Jurkat, Clone E6-1 (cell line): ENCODE results near the gene ZNF808. TPM values are rescaled to one million over a fixed set of nuclear protein-coding genes. Genes with fewer than 3 reads are reported as not detected.
A peak's percentile ranks its signal among the peaks of the same experiment; 100 is the strongest.
"Not testable (repeated sequence)": the region's sequence is repeated elsewhere in the genome, so short reads cannot be mapped to it uniquely, and the experiment has no call there.

Experiments used
- DNase-seq: peaks from one replicate; pipeline ENCODE4 v3.0.0-alpha.2; 2011; ENCODE audit warnings: low read depth, low spot score
- H3K4me3 ChIP-seq: 2 replicates; pipeline ENCODE4 v1.5.1; 2011; ENCODE audit warnings: mild to moderate bottlenecking, low read length, control low read depth, moderate library complexity
- polyA plus RNA-seq: library from polyadenylated mRNA; unstranded; fragments of >200 nt; gene quantifications from one replicate; pipeline ENCODE4 v1.2.1, GENCODE V29; 2012; ENCODE audit warnings: missing spikeins; ENCODE audit not compliant: insufficient read length, insufficient read depth

Gene ZNF808
- 0.54 TPM for polyA plus RNA-seq

DNA sequence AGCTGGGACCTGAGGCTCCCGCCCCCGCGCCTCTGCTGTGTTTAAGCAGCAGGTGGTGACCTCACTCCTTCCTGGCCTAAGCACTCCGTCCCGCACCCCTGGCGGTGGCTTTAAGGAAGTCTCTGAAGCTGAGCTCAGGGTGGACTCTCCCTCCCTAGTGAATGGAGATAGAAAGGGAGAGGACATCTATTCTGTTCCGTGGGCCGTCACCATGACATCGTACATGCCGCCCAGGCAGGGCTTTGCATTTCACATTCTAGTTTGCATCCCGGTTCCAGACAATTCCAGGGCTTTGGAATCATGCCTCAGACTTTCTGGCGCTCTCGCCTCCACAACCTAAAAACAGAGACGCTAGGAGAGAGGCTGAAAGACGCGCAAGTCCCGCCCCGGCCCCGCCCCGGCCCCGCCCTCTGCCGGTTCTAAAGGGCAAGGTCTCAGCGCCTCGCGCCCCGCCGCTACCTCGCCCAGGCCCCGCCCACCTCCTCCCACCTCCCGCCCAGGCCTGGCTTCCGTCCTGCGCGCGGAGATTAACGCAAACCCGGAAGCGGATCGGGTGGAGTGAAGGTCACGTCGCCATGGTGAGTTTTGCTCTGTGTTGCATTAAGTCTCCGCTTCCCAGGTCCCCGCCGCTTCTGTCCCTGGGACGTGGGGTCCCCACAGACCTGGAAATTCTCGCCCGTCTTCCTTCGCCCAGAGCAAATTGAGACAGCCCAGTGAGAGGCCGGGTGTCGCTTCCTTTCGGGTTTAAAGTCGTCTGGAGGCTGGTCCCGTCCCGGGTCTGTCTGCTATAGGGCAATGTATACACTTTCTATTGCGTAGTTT is at the start of gene ZNF808:
Gene ZNF808 (plus strand): TSS at position 535 of the 822 bp plus-strand sequence. CDS start 15,617 bp downstream, outside the sequence.
- H3K4me3 ChIP-seq, result peak within 1 kb of the TSS; percentile 72
- peak; percentile 66 for DNase-seq

DNA sequence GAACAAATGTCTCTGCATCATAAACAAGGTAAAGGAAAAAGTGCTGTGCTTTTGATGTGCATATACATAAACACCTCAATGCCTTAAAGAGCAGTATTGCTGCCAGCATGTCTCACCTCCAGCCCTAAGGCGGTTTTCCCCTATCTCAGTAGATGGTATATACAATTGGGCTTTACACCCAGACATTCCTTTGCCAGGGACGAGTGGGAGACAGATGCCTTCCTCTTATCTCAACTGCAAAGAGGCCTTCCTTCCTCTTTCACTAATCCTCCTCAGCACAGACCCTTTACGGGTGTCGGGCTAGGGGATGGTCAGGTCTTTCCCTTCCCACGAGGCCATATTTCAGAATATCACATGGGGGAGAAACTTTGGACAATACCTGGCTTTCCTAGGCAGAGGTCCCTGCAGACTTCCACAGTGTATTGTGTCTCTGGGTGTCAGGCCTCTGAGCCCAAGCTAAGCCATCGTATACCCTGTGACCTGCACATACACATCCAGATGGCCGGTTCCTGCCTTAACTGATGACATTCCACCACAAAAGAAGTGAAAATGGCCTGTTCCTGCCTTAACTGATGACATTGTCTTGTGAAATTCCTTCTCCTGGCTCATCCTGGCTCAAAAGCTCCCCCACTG is 43.2 kb upstream of the ZNF808 start:
- not testable (repeated sequence) for DNase-seq, H3K4me3 ChIP-seq

GRCh38 chr19:52485064-52485463 is 42.4 kb upstream of the ZNF808 start:
- DNase-seq, H3K4me3 ChIP-seq: not testable (repeated sequence)

GRCh38 chr19:52485561-52486240 is 41.8 kb upstream of the ZNF808 start:
- not testable (repeated sequence) for DNase-seq, H3K4me3 ChIP-seq

DNA sequence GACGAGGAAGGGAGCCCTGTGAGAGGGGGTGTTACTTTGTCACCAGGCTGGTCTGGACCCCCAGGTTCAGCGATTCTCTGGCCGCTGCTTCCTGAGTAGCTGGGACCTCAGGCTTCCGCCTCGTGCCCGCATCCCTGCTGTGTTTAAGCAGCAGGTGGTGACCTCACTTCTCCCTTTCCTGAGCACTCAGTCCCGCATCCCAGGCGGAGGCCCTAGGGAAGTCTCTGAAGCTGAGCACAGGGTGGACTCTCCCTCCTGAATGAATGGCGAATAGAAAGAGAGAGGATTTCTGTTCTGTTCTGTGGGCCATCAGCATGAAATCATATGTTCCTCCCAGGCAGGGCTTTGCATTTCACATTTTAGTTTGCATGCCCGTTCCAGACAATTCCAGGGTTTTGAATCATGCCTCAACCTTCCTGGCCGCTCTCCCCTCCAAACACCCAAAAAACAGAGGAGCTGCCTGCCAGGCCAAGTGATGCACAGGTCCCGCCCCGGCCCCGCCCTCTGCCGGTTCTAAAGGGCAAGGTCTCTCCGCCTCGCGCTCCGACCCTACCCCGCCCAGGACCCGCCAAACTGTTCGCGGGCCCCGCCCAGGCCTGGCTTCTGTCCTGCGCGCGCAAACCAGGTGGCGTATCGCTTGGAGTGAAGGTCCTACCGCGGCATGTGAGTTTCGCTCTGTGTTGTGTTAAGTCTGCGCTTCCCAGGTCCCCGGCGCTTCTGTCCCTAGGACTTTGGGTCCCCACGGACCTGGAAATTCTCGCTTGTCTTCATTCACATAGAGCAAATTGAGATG is 35.1 kb upstream of the ZNF808 start:
- H3K4me3 ChIP-seq, result no peak overlapping the region
- DNase-seq, result no peak

- no peak overlapping the region for H3K4me3 ChIP-seq
- DNase-seq, result no peak
These were observed 34.4 kb upstream of the ZNF808 start for GRCh38 chr19:52492994-52493470.

DNA sequence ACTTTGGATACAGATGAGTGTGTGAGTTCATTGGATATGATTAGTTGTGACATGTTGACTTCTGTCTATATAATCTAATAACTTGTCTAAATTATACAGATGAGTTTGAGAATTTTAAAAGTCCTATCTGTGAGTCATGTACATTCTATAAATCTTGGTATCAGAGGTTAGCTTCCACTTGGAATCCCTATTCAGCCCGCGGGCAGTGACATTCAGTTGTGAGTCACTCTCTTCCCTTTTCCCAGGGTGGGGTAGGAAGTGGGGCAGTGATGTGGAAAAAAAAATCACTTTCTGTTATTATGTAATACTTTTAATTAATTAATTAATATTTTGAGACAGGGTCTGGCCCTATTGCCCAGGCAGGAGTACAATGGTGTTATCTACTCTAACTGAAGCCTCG is 33.0 kb upstream of the ZNF808 start:
- no peak for DNase-seq

GRCh38 chr19:52498571-52498970 is 28.9 kb upstream of the ZNF808 start:
- no peak for DNase-seq
- no peak overlapping the region for H3K4me3 ChIP-seq

More for the DNA sequence above, 33.0 kb upstream of the ZNF808 start:
- no peak overlapping the region for H3K4me3 ChIP-seq

- not testable (repeated sequence) for H3K4me3 ChIP-seq, DNase-seq
These were observed 27.0 kb upstream of the ZNF808 start for GRCh38 chr19:52500474-52500873.

DNA sequence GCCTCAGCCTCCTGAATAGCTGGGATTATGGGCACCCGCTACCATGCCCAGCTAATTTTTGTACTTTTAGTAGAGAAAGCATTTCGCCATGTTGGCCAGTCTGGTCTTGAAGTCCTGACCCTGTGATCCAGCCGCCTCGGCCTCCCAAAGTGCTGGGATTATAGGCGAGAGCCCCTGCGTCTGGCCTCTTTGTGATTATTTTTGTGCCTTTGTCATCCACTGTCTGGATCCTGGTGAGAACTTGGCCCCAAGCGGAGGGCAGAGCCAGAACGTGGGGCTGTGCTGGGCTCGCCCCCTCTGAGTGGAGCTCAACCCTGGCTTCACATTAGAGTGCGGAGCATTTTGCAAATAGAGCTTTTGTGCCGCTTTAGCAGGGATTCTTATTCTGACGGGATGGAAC is 26.5 kb upstream of the ZNF808 start:
- DNase-seq, result not testable (repeated sequence)

DNA sequence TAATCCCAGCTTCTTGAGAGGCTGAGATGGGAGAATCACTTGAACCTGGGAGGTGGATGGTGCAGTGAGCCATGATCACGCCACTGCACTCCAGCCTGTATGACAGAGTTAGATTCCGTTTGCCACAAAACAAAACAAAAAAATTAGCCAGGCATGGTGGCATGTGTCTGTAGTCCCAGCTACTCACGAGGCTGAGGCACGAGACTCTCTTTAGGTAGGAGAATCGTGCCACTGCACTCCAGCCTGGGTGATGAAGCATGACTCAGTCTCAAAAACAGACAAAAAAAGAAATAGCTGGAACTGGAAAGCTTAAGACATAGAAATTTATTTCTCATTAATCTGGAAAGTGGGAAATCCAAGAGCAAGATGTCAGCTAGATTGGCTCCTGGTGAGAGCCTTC is 20.2 kb upstream of the ZNF808 start:
- no peak overlapping the region for H3K4me3 ChIP-seq
- no peak for DNase-seq

More for the DNA sequence above, 26.5 kb upstream of the ZNF808 start:
- H3K4me3 ChIP-seq, result not testable (repeated sequence)

GRCh38 chr19:52516191-52516590 is 11.3 kb upstream of the ZNF808 start:
- no peak overlapping the region for H3K4me3 ChIP-seq
- no peak for DNase-seq

- no peak overlapping the region for H3K4me3 ChIP-seq
- no peak for DNase-seq
These were observed 8.8 kb upstream of the ZNF808 start for GRCh38 chr19:52518646-52519045.

- H3K4me3 ChIP-seq, DNase-seq: not testable (repeated sequence)
These were observed 8.3 kb upstream of the ZNF808 start for GRCh38 chr19:52519175-52519574.

GRCh38 chr19:52520013-52520412 is 7.5 kb upstream of the ZNF808 start:
- DNase-seq, result no peak
- H3K4me3 ChIP-seq, result no peak overlapping the region

GRCh38 chr19:52522551-52522950 is 4.9 kb upstream of the ZNF808 start:
- no peak overlapping the region for H3K4me3 ChIP-seq
- DNase-seq, result no peak

GRCh38 chr19:52524086-52524485 is 3.4 kb upstream of the ZNF808 start:
- DNase-seq, result no peak
- H3K4me3 ChIP-seq, result no peak overlapping the region

GRCh38 chr19:52527956-52528351 is 486 bp downstream of the ZNF808 start:
- peak overlapping the region; percentile 72 for H3K4me3 ChIP-seq
- DNase-seq, result no peak

DNA sequence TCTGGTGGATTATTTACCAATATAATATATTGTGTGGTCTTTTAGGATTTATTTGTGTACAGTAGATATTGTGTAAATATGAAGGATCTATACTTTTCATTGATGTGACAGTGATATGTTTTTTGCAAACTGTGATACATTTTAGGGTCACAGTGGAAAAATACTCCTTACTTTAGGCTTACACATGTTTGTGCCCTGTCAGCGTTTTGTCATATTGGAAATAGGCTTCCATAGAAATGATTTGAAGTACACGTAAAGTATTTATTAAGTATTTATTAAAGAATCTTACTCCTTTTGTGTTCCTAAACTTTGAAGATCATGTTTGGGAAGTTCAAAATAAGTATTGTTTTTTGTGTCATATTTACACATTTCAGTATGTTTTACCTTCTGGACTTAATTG is 5.0 kb downstream of the ZNF808 start:
- no peak overlapping the region for H3K4me3 ChIP-seq
- DNase-seq, result no peak
